Measurements from ENCODE around the gene TAF11L11.

- TF ChIP-seq CTCF (IDR thresholded peaks at IDR 0.05) (no peak), POLR2A (IDR thresholded peaks at IDR 0.05) (no peak)
Measured at GRCh38 chr5:17619354-17619753, 15.4 kb downstream of the TAF11L11 start.

Measured in lower leg skin (tissue), 3 donors.